ENCODE measurements around the gene TRABD2A.
A peak's percentile ranks its signal among the peaks of the same experiment; 100 is the strongest.

The TRABD2A gene

DNA sequence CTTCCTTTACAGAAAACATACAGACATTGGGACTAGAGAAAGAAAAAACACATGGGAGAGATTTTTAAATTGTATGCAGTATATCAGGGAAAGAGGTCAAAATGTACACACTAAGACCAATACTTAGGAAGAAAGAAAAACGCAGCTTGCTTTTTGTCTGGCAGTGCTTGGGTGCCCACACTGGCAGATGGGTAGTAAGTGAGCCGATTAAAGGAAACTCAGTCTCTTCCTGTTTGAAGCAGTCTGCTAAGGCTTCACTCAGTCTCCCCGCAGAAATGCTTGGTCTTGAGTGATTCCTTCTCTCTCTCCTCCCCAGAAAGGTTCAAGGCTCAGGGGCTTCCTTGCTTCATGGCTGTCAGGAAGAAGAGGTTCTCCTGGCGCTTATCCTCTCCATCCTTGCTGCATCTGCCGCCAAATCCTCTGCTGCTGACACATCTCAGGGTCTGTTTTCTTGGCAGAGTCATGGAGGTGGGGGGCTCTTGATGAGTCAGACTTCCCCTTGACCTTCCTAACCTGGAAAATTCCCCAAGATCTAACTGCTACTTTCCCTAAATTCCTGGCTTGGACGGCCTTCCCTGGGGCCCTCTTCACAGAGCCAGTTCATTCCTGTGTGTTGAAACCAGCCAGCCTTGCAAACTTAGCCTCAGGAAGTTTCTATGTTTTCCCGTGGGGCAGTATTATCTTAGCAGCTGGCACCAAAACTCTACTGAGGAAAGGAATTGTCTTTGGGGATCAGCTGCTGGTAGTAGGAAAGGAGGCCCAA, 14.1 kb upstream of the TRABD2A start:
- DNase-seq = no peak

GRCh38 chr2:84894131-84894586, 13.3 kb upstream of the TRABD2A start:
- peak overlapping the region; percentile 46 to 72 for H3K4me3 Mint-ChIP-seq
- ATAC-seq (peak; percentile 10), DNase-seq (no peak)
- peaks cover 71% of the 10 kb centered on the region for H3K4me1 Mint-ChIP-seq
- H3K9me3 Mint-ChIP-seq = no peaks in the 10 kb centered on the region
- H3K27me3 Mint-ChIP-seq = no peaks in the 10 kb centered on the region
- H3K27ac Mint-ChIP-seq = peak overlapping the region; percentile 1 to 37

More for the DNA sequence above, 14.1 kb upstream of the TRABD2A start:
- peak; percentile 17 for ATAC-seq
- Mint-ChIP-seq H3K4me3 (peak overlapping the region; percentile 46 to 72), H3K27me3 (no peaks in the 10 kb centered on the region), H3K27ac (peak overlapping the region; percentile 48 to 75), H3K9me3 (no peaks in the 10 kb centered on the region), H3K4me1 (peaks cover 70% of the 10 kb centered on the region)

GRCh38 chr2:84891355-84892010, 10.6 kb upstream of the TRABD2A start:
- Mint-ChIP-seq H3K27me3 (no peaks in the 10 kb centered on the region), H3K27ac (no peak overlapping the region), H3K4me1 (peaks cover 70% of the 10 kb centered on the region), H3K4me3 (no peak overlapping the region), H3K9me3 (no peaks in the 10 kb centered on the region)
- DNase-seq (no peak), ATAC-seq (no peak)

GRCh38 chr2:84889332-84889731, 8.4 kb upstream of the TRABD2A start:
- DNase-seq (no peak), ATAC-seq (peak; percentile 57)
- peak overlapping the region; percentile 66 to 88 for H3K4me3 Mint-ChIP-seq

GRCh38 chr2:84888401-84889276, 7.8 kb upstream of the TRABD2A start:
- Mint-ChIP-seq H3K27ac (peak overlapping the region; percentile 94 to 98), H3K4me3 (peak overlapping the region; percentile 66 to 88), H3K9me3 (no peaks in the 10 kb centered on the region), H3K4me1 (peaks cover 70% of the 10 kb centered on the region), H3K27me3 (no peaks in the 10 kb centered on the region)
- peak; percentile 94 for ATAC-seq
- peak in 1 of 2 donors; percentile 68 for DNase-seq

More at GRCh38 chr2:84889332-84889731, 8.4 kb upstream of the TRABD2A start:
- peak overlapping the region; percentile 94 to 98 for H3K27ac Mint-ChIP-seq
- peaks cover 70% of the 10 kb centered on the region for H3K4me1 Mint-ChIP-seq
- no peaks in the 10 kb centered on the region for H3K27me3 Mint-ChIP-seq
- H3K9me3 Mint-ChIP-seq = no peaks in the 10 kb centered on the region

GRCh38 chr2:84886791-84887190, 5.9 kb upstream of the TRABD2A start:
- Mint-ChIP-seq H3K9me3 (no peaks in the 10 kb centered on the region), H3K27me3 (no peaks in the 10 kb centered on the region), H3K4me3 (peak overlapping the region; percentile 10 to 44), H3K27ac (peak overlapping the region; percentile 61 to 67), H3K4me1 (peaks cover 85% of the 10 kb centered on the region)
- DNase-seq (no peak), ATAC-seq (no peak)

GRCh38 chr2:84885111-84885510, 4.2 kb upstream of the TRABD2A start:
- ATAC-seq (no peak), DNase-seq (no peak)
- Mint-ChIP-seq H3K27me3 (no peaks in the 10 kb centered on the region), H3K27ac (no peak overlapping the region), H3K4me1 (peaks cover 79% of the 10 kb centered on the region), H3K4me3 (no peak overlapping the region), H3K9me3 (no peaks in the 10 kb centered on the region)

- H3K4me3 Mint-ChIP-seq = no peak overlapping the region
- DNase-seq = no peak
- H3K27ac Mint-ChIP-seq = no peak overlapping the region
- no peak for ATAC-seq
- peaks cover 72% of the 10 kb centered on the region for H3K4me1 Mint-ChIP-seq
- no peaks in the 10 kb centered on the region for H3K27me3 Mint-ChIP-seq
- no peaks in the 10 kb centered on the region for H3K9me3 Mint-ChIP-seq
Observed at GRCh38 chr2:84884449-84884848, 3.6 kb upstream of the TRABD2A start.

DNA sequence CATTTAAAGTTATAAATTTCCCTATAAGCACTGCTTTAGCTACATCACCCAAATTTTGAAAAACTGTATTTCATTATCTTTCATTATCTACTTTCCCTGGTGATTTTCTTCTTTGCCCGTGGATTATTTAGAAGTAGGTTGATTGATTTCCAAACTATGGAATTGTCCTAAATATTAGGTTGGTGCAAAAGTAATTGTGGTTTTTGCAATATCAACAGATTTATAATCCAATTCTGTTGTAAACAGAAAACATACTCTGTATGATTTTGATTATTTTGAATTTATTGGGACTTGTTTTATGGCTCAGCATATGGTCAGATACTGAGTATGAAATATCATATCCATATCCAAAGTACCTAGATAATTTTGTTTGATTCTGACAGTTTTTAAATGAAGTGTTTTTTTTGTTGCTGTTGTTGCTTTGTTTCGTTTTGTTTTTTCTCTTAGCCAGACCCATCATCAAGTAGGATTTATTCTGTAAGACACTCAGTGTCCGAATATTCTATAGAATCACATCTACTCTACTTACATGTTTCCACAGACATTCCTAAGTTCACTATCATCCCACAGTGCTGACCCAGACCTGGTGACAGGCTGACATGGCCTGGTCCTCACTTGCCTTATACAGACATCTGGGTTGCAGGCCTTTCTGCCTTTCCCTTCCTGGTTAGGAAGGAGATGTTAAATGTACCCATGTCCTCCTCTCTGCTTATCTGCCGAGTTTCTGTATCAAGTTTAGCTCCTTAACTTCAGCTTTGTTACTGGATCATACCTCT, 2.1 kb upstream of the TRABD2A start:
- no peak for ATAC-seq
- peaks cover 63% of the 10 kb centered on the region for H3K4me1 Mint-ChIP-seq
- DNase-seq = no peak
- H3K27me3 Mint-ChIP-seq = no peaks in the 10 kb centered on the region
- H3K9me3 Mint-ChIP-seq = no peaks in the 10 kb centered on the region
- H3K4me3 Mint-ChIP-seq = peak overlapping the region; percentile 88 to 96
- peak overlapping the region in 1 of 2 donors; percentile 93 for H3K27ac Mint-ChIP-seq

GRCh38 chr2:84882414-84882738, 1.5 kb upstream of the TRABD2A start:
- ATAC-seq = no peak
- peaks cover 64% of the 10 kb centered on the region for H3K4me1 Mint-ChIP-seq

DNA sequence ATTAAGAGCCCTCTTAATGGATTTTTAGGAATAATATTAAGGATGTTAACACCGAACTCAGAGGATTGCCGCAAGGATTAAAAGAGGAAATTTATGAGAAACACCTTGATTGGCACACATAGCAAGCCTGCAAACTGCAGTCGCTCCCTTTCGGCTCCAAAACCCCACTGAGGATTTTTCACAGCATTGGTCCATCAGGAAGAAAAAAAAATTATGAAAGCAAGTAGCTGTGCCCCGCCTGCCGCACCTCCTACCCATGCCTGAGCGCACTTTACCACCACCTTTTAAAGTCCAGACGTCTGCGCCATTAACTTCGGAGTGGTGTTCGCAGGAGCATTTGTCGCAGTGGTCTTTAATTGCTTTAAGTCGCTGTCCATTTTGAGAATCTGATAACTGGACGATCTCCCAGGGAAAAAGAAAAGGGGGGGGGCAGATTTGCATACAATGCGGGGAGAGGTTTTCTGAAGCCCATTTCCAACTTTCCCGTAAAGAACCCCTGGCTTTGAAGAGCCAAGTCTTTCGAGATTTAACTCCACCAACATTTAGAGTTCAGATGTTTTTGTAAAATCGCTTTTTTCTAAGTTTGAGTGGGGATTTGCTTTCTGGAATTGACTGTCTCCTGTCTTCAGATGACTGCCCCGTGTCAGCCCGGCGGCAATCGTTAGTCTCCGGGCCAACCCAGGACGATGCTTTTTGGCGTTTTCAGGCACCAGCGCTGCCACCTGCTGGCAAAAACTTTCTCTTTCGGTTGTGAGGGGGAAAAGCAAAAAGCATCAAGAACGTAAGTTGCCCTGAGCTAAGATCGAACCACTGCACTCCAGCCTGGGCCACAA, 913 bp upstream of the TRABD2A start:
- H3K9me3 Mint-ChIP-seq = no peaks in the 10 kb centered on the region
- peak overlapping the region; percentile 88 to 96 for H3K4me3 Mint-ChIP-seq
- ATAC-seq (peak; percentile 73), DNase-seq (peak; percentile 84 to 92)
- H3K4me1 Mint-ChIP-seq = peaks cover 64% of the 10 kb centered on the region
- no peaks in the 10 kb centered on the region for H3K27me3 Mint-ChIP-seq
- H3K27ac Mint-ChIP-seq = peak overlapping the region; percentile 57 to 93

More at GRCh38 chr2:84882414-84882738, 1.5 kb upstream of the TRABD2A start:
- no peaks in the 10 kb centered on the region for H3K27me3 Mint-ChIP-seq
- peak overlapping the region; percentile 88 to 96 for H3K4me3 Mint-ChIP-seq
- H3K27ac Mint-ChIP-seq = peak overlapping the region; percentile 57 to 93
- DNase-seq = no peak
- no peaks in the 10 kb centered on the region for H3K9me3 Mint-ChIP-seq

DNA sequence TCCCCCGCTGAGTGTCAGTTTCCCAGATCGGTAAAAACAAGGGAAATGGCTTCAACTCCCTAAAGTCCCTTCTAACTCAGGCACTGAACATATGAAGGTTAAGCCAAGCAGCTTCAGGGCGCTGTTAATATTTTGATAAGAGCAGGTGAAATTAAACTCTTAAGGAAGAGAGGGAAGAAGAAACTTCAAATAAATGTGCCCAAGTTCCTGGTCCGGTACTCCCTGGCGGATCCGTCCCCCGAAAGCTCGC, 564 bp downstream of the TRABD2A start:
- Mint-ChIP-seq H3K4me3 (peak overlapping the region; percentile 93 to 96), H3K9me3 (no peaks in the 10 kb centered on the region), H3K4me1 (peaks cover 64% of the 10 kb centered on the region), H3K27ac (peak overlapping the region; percentile 94 to 95), H3K27me3 (no peaks in the 10 kb centered on the region)
- DNase-seq (no peak), ATAC-seq (no peak)

GRCh38 chr2:84879584-84880394, 1.1 kb downstream of the TRABD2A start:
- peaks cover 64% of the 10 kb centered on the region for H3K4me1 Mint-ChIP-seq
- H3K4me3 Mint-ChIP-seq = peak overlapping the region; percentile 93 to 96
- H3K27ac Mint-ChIP-seq = peak overlapping the region; percentile 94 to 95
- no peak for ATAC-seq
- no peaks in the 10 kb centered on the region for H3K9me3 Mint-ChIP-seq
- peak in 1 of 2 donors; percentile 38 for DNase-seq
- H3K27me3 Mint-ChIP-seq = no peaks in the 10 kb centered on the region
